Kidney (tissue), 14 donors: ENCODE data around the gene CPLX3. TPM values are rescaled to one million over a fixed set of nuclear protein-coding genes. Genes with fewer than 3 reads are reported as not detected.

Experiments used
- DNase-seq, 5 donors: peaks; one replicate each; pipeline ENCODE4 v3.0.0-alpha.2; 2013 to 2020
- FAIRE-seq: peaks from 2 replicates; lab custom pipeline; 2012; peaks lifted over from hg19 to GRCh38; lab: Jason Lieb, UNC
- H3K27ac ChIP-seq, 2 donors: one replicate each; pipeline ENCODE4 v1.7.0; 2013; ENCODE audit warnings: low read depth in 2 of 2, low read length in 2 of 2, inconsistent platforms in 1 of 2
- H3K27me3 ChIP-seq: one replicate; pipeline ENCODE4 v1.7.1; 2013; ENCODE audit warnings: low read length, inconsistent platforms; ENCODE audit not compliant: control insufficient read depth, insufficient read depth
- H3K36me3 ChIP-seq, 3 donors: one replicate each; pipeline versions ENCODE4 v1.7.0 to v1.7.1; 2013; ENCODE audit warnings: low read length in 3 of 3, control low read depth in 1 of 3, inconsistent platforms in 1 of 3; ENCODE audit not compliant: insufficient read depth in 3 of 3, control insufficient read depth in 2 of 3
- H3K4me1 ChIP-seq, 3 donors: one replicate each; pipeline versions ENCODE4 v1.7.0 to v1.7.1; 2013; ENCODE audit warnings: low read length in 3 of 3, inconsistent platforms in 1 of 3, low read depth in 1 of 3; ENCODE audit not compliant: control insufficient read depth in 2 of 3, insufficient read depth in 2 of 3
- H3K4me3 ChIP-seq, 3 donors: one replicate each; pipeline versions ENCODE4 v1.7.0 to v1.8.1; 2013; ENCODE audit warnings: low read length in 3 of 3, control low read depth in 1 of 3, inconsistent platforms in 1 of 3
- H3K9ac ChIP-seq, 3 donors: one replicate each; pipeline versions ENCODE4 v1.7.0 to v1.7.1; 2013; ENCODE audit warnings: low read length in 3 of 3, control low read depth in 1 of 3, inconsistent platforms in 1 of 3
- H3K9me3 ChIP-seq, 3 donors: one replicate each; pipeline versions ENCODE4 v1.7.0 to v1.7.1; 2013; ENCODE audit warnings: low read length in 3 of 3, control low read depth in 1 of 3, inconsistent platforms in 1 of 3; ENCODE audit not compliant: control insufficient read depth in 2 of 3, insufficient read depth in 1 of 3
- intact Hi-C: fragments of 100-400 bp; cut with DNase I; formaldehyde crosslinking; loops from one replicate; pipeline ENCODE4 v1.11.1; 2022
- polyA plus RNA-seq: library from polyadenylated mRNA; stranded (reverse); fragments of 350-450 nt; fragmentation: Illumina TruSeq; extraction: RNeasy Lipid Tissue Mini Kit (QIAGEN cat#74804); gene quantifications from one replicate; pipeline ENCODE4 v1.2.3, GENCODE V29; 2014; ENCODE audit warnings: low read depth, low replicate concordance; ENCODE audit not compliant: insufficient read depth
- total RNA-seq: library from RNA; stranded (reverse); fragmentation: NEBNext Ultra II Directional; extraction: Animal tissue kit (Norgen Biotek cat#: 25700); gene quantifications from one replicate; pipeline ENCODE4 v1.2.1, GENCODE V29; 2021
- TF ChIP-seq, protein P1 (sequence below): IDR thresholded peaks from 3 replicates; pipeline ENCODE4 v1.5.1; 2012; ENCODE audit warnings: mild to moderate bottlenecking, moderate library complexity, borderline replicate concordance; ENCODE audit not compliant: insufficient read depth; ENCODE audit errors: extremely low read depth
- donor health status: control.
- donor health status: control.
- donor health status: control.
- donor health status: control.
- donor health status: control.
- donor health status: DM: yes; HTN: yes; CAD: no.
- donor health status: Normal renal cell carcinoma (clear cell type).

Gene CPLX3
- total and polyA plus RNA-seq, 2 donors from 2014 or later, result not detected

DNA sequence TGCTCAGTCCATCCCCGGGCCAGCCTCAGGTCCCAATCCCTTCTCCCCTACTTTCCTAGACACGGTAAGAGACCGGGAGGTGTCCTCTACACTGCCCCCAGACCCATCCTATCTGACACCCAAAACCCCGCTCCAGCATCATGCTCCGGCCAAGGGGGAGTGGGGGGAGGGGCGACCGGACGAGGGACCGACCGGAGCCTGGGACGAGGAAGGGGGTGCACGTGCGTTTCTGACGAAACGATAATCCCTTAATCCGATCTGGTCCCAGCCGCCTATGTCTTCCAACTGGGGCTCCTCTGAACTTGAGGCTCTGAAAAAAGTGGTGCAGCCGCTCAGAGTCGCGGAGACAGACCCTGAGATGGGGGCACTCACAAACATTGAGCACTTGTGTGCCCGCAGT lies 494 bp downstream of the CPLX3 start:
- Histone ChIP-seq H3K4me1 (no peaks in the 10 kb centered on the region), H3K9ac (no peak overlapping the region), H3K36me3 (no peaks in the 10 kb centered on the region), H3K27ac (no peak overlapping the region), H3K4me3 (no peak overlapping the region), H3K27me3 (peaks cover 4% of the 10 kb centered on the region), H3K9me3 (no peaks in the 10 kb centered on the region)
- intact Hi-C loops, result no loop called here
- FAIRE-seq (no peak), DNase-seq (no peak)
- TF ChIP-seq, protein P1, sequence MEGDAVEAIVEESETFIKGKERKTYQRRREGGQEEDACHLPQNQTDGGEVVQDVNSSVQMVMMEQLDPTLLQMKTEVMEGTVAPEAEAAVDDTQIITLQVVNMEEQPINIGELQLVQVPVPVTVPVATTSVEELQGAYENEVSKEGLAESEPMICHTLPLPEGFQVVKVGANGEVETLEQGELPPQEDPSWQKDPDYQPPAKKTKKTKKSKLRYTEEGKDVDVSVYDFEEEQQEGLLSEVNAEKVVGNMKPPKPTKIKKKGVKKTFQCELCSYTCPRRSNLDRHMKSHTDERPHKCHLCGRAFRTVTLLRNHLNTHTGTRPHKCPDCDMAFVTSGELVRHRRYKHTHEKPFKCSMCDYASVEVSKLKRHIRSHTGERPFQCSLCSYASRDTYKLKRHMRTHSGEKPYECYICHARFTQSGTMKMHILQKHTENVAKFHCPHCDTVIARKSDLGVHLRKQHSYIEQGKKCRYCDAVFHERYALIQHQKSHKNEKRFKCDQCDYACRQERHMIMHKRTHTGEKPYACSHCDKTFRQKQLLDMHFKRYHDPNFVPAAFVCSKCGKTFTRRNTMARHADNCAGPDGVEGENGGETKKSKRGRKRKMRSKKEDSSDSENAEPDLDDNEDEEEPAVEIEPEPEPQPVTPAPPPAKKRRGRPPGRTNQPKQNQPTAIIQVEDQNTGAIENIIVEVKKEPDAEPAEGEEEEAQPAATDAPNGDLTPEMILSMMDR, result no peak

DNA sequence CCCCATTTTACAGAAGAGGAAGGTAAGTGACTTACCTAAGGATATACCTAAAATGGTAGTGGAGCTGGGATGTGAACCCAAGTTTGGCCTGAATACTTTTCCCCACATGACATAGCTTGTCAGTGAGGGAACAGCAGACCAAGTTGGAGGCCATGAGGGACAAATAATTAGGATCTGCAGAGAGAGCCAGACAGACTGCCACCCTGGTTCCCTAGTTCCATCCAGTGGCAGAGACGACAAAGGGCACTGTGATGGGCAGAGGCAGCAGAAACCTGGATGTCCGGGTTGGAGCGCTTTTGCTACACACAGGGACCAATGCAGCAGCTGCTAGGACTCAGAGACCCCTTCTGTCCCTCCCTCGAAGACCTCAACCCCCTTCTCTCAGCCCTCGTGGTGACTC lies 1.2 kb downstream of the CPLX3 start:
- no peak overlapping the region for H3K9ac ChIP-seq
- no peak overlapping the region for H3K4me3 ChIP-seq
- TF ChIP-seq, protein P1, result no peak
- peaks cover 4% of the 10 kb centered on the region for H3K27me3 ChIP-seq
- H3K27ac ChIP-seq, result no peak overlapping the region
- DNase-seq (no peak), FAIRE-seq (no peak)
- no peaks in the 10 kb centered on the region for H3K4me1 ChIP-seq
- H3K9me3 ChIP-seq, result no peaks in the 10 kb centered on the region
- no peaks in the 10 kb centered on the region for H3K36me3 ChIP-seq
- intact Hi-C loops, result no loop called here

DNA sequence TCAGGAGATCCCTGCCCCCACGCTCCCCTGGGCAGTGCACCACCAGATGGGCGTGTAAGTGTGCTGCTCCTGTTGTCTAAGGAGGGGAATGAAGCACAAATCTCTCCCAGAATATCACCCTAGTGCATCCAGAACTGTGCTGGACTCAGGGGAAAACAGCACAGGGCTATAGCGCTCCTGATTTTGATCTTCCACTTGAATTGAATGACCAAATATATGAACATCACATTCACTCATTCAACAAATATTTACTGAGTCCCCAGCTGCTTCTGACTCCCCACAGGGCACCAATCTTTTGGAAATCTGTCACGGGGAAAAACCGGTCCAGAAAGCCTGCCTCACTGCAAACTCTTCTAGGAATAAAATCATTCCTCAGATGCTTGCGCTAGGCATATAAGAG lies 2.4 kb downstream of the CPLX3 start:
- Histone ChIP-seq H3K27ac (no peak overlapping the region), H3K36me3 (no peaks in the 10 kb centered on the region), H3K9me3 (no peaks in the 10 kb centered on the region), H3K4me1 (no peaks in the 10 kb centered on the region), H3K9ac (no peak overlapping the region), H3K4me3 (no peak overlapping the region), H3K27me3 (peaks cover 4% of the 10 kb centered on the region)
- no peak for DNase-seq
- no peak for FAIRE-seq
- TF ChIP-seq, protein P1, result no peak
- intact Hi-C loops, result no loop called here

DNA sequence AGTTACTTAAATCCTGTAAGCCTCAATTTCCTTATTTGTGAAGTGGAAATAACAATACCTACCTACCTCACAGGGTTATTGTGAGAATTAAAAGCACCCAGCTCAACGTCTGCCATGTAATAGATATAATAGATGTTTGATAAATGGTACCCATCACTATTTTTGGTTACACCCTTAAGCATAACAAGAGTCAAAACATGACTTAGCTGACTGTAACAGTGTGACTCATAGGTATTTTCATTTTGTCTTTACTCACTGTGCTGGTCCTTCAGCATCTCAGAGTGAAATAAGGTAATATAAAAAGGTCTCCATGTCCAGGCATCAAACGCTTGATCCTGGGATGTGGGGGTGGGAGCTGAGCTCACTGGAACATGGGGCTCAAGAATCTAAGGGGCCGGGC lies 3.1 kb downstream of the CPLX3 start:
- no peak overlapping the region for H3K27ac ChIP-seq
- peaks cover 4% of the 10 kb centered on the region for H3K27me3 ChIP-seq
- no peaks in the 10 kb centered on the region for H3K4me1 ChIP-seq
- intact Hi-C loops, result no loop called here
- FAIRE-seq (no peak), DNase-seq (no peak)
- H3K36me3 ChIP-seq, result no peaks in the 10 kb centered on the region
- TF ChIP-seq, protein P1, result no peak
- no peaks in the 10 kb centered on the region for H3K9me3 ChIP-seq
- no peak overlapping the region for H3K9ac ChIP-seq
- H3K4me3 ChIP-seq, result no peak overlapping the region
